ENCODE data around the gene TEAD1. TPM values are rescaled to one million over a fixed set of nuclear protein-coding genes. Genes with fewer than 3 reads are reported as not detected.

TEAD1 gene
- total and polyA plus RNA-seq, 2 experiments from 2014 or later: 24.5 to 103 TPM

Small RNAs within 50 kb of the gene (small RNA-seq; reads per million reads assigned to genes)
- gene RF00424 (ENCODE audit: low replicate concordance): not detected
